ENCODE results near the gene NKX1-2. TPM values are rescaled to one million over a fixed set of nuclear protein-coding genes. Genes with fewer than 3 reads are reported as not detected.

NKX1-2 gene
- total and polyA plus RNA-seq, 2 of the 8 experiments (the other 6 are each of a cell fraction or from before 2014, with no cell fraction given): 12.7 to 34.9 TPM

DNA sequence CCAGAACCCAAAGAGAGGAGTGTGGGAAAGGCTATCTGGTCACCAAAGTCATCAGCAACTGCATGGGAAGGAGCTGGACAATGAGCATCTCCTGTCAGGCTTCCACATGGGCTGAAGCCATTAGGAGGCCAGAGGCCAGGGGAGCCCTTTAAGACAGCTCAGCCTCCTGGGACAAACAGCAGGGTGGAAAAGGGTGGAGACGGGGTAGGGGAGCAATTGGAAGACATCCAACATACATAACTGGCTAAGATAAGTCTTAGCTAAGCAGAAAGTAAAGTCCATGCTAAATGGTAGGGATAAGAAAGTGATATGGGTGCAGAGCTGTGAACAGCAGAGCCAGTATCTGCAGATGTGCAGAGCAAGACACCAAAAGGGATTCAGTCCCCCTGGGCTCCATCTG, 29.6 kb downstream of the NKX1-2 start (continued):
- no peak for TF ChIP-seq CTBP2 (IDR thresholded peaks at IDR 0.05; ENCODE audit: borderline replicate concordance, insufficient read depth, insufficient read length, low read length)

All from H1 (cell line).